ENCODE data around the gene TES.
A peak's percentile ranks its signal among the peaks of the same experiment; 100 is the strongest.

TES gene

GRCh38 chr7:116193329-116194087 lies 16.8 kb upstream of the TES start:
- DNase-seq (ENCODE audit: low read depth), result peak; percentile 15

GRCh38 chr7:116194115-116194514 lies 16.2 kb upstream of the TES start:
- DNase-seq (ENCODE audit: low read depth), result no peak

GRCh38 chr7:116195451-116195850 lies 14.9 kb upstream of the TES start:
- DNase-seq (ENCODE audit: low read depth), result no peak

DNA sequence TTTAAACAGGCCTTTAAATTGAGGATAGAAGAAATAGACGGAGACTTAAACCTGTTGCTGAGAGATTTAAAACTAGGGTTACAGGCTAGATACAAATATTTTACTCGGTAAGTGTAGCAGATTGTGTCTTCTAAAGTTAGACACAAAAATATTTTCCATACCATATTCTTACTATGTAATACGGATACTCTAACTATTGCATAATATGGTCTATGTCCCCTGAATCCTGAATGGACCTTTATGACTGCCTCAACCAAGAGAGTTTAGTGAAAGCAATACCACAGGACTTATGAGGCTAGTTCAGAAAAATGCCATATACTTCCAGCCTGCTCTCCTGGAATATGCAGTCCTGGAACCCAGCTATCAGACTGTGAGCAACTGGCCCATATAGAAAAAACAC lies 13.4 kb upstream of the TES start:
- DNase-seq (ENCODE audit: low read depth), result no peak

- peak; percentile 83 for DNase-seq (ENCODE audit: low read depth)
Measured at GRCh38 chr7:116197360-116197759, 13.0 kb upstream of the TES start.

GRCh38 chr7:116198748-116199410 lies 11.5 kb upstream of the TES start:
- no peak for DNase-seq (ENCODE audit: low read depth)

GRCh38 chr7:116200963-116201362 lies 9.4 kb upstream of the TES start:
- no peak for DNase-seq (ENCODE audit: low read depth)

DNA sequence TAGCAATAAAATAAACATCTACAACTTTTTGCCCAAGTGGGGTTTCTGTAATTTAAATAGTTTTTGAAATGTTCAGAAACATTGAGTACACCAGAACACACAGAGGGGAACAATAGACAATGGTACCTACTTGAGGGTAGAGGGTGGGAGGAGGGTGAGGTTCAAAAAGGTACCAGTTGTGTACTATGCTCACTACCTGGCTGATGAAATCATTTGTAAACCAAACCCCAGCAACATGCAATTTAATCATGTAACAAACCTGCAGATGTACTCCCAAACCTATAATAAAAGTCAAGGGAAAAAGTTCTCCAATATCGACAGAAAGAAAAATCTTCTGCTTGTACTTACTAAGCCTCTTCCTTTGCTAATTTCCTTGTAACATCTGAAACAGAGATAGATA lies 4.2 kb upstream of the TES start:
- no peak for DNase-seq (ENCODE audit: low read depth)

GRCh38 chr7:116208919-116209318 lies 1.4 kb upstream of the TES start:
- DNase-seq (ENCODE audit: low read depth), result no peak

GRCh38 chr7:116209561-116210070 lies 723 bp upstream of the TES start:
- DNase-seq (ENCODE audit: low read depth), result no peak

DNA sequence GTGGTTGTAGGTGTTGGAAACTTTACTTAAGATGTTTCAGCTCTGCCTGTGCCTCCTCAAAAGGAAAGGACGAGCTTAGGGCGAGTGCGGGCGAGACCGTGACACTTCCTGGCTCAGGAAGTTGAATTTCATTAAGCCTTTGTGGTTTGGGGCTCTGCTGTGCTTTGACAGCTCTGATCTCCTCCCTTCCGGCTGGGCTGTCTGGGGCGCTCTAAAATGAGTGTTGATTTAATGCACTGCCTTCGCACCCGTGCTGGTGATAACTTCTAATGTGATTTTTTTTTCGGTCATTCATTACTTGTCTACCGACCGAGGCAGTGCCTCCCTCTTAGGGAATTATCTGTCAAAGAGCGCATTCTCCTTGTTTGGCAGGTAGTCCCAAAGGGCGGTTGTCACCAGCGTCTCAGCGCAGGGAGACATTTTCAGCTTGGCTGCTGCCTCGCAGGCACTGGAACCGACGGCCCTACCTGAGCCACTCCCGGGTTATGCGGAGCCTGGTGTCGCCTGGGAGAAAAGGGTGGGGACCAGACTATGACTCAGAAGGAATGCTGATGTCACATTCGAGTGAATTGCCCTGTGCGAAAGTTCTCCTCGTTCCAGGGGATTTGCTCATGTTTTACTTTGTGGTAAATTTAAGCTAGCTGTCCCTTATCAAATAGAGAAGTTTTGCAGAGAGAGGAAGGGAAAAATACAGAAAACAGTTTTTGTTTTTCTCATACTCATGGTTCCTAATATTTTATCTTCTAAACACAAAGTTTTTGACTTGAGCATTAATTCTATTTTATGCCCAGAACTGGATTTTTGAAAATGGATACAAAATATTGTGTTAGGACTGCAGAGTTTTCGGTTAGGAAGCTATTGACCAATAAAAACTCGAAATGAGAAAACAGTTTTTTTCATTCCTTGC lies 920 bp downstream of the TES start:
- peak; percentile 76 for DNase-seq (ENCODE audit: low read depth)

GRCh38 chr7:116211913-116212596 lies 1.7 kb downstream of the TES start:
- no peak for DNase-seq (ENCODE audit: low read depth)

GRCh38 chr7:116212869-116213268 lies 2.5 kb downstream of the TES start:
- peak; percentile 67 for DNase-seq (ENCODE audit: low read depth)

DNA sequence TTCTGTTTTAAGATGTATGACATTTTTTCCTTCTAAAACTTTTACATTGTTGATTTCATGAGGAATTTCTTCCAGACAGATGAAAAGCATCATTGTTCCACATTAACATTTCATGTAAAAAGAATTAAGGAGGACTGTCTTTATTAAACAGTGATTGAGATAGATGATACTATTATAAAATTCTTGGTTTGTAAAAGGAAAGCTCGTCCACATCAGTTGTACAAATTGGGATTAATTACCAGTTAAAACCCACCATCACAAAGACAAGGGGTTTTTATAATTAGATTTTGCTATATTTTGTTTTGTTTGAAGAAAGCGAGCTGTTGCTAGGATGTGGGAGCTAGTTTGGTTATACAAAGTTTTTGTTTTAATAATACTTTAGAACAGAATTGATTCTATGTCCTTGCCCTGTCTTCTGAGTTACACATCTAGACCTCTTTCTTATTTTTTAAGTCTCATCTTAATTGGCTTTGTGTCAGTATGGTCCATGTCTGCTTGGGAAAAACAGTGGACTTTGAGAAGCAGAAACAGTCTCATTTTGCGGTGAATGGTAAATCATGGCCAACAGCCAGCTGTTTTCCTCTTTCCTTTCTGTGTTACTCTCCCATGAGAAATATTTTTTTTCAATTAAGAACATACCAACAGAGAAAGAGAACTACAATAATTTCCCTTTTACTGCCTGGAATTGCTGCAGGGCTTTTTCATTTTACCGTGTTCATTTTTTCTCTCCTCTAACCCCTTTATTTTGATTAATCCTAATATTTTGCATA lies 3.2 kb downstream of the TES start:
- peak; percentile 54 for DNase-seq (ENCODE audit: low read depth)

DNA sequence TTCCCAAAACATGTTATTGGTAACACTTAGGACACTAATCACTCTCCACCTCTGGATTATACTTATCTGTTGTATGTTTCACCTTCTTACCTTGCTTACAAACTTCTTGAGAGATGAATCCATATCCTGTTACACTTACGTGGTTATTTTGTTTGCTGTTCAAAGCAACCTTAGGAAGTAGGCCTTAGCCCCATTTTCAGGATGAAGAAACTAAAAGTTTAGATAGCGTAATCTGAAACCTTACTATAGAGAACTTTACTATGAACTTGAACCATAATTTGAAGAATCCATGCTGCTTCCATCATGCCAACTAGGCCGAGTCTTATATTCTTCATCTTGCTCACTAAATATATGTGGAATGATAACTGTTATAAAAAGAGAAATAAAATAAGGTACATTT lies 4.6 kb downstream of the TES start:
- DNase-seq (ENCODE audit: low read depth), result no peak

DNA sequence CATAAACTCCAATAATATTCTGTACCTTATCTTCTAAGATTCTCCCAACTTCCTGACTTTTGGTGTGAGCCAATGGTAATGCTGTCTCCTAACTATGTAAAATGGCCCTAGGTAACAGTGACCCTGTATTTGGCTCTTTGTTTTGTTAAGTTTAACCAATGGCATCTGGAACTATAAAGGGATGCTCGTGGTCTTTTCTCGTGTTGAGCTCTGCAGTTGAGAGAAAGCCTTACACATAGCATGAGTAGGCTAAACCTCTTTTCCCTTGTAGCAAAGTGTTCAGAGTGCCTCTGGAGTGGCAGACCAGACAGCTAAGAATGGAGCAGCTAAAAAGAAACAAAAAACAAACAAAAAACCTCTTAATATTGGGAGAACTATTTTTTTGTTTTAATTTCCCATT lies 5.2 kb downstream of the TES start:
- no peak for DNase-seq (ENCODE audit: low read depth)

GRCh38 chr7:116216956-116217571 lies 6.7 kb downstream of the TES start:
- peak; percentile 14 for DNase-seq (ENCODE audit: low read depth)

GRCh38 chr7:116218051-116218645 lies 7.8 kb downstream of the TES start:
- DNase-seq (ENCODE audit: low read depth), result peak; percentile 40

- DNase-seq (ENCODE audit: low read depth), result no peak
Measured at GRCh38 chr7:116218747-116219146, 8.4 kb downstream of the TES start.

DNA sequence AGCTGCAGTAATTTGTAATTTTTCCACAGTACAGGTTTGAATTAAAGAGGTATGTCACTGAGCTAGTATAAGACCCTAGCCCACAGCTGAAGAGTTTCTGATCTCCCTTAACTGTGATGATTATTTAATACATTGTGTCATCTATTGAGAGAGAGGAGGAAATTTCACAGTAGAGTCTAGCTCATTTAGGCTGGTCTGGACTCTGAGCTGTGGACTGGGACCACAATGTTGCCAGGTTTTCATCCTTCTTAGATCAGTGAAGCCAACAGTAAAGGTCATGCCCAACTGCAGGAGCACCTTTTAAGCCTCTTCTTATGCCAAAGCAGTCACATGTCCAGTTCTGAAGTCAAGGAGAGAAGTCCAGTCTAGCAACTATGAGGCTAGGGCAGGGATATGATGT lies 8.9 kb downstream of the TES start:
- DNase-seq (ENCODE audit: low read depth), result no peak

Data from fibroblast of gingiva (primary cell).